Activated CD4-positive, alpha-beta T cell treated with anti-CD3 and anti-CD28 coated beads for 4 hours (primary cell): ENCODE data around the gene PRSS35.
"Not testable (repeated sequence)": the region's sequence is repeated elsewhere in the genome, so short reads cannot be mapped to it uniquely, and the experiment has no call there.

Source experiments
- DNase-seq, 2 donors: peaks; one replicate each; pipeline ENCODE4 v3.0.0-alpha.2; 2020

PRSS35 gene, protein sequence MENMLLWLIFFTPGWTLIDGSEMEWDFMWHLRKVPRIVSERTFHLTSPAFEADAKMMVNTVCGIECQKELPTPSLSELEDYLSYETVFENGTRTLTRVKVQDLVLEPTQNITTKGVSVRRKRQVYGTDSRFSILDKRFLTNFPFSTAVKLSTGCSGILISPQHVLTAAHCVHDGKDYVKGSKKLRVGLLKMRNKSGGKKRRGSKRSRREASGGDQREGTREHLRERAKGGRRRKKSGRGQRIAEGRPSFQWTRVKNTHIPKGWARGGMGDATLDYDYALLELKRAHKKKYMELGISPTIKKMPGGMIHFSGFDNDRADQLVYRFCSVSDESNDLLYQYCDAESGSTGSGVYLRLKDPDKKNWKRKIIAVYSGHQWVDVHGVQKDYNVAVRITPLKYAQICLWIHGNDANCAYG

DNA sequence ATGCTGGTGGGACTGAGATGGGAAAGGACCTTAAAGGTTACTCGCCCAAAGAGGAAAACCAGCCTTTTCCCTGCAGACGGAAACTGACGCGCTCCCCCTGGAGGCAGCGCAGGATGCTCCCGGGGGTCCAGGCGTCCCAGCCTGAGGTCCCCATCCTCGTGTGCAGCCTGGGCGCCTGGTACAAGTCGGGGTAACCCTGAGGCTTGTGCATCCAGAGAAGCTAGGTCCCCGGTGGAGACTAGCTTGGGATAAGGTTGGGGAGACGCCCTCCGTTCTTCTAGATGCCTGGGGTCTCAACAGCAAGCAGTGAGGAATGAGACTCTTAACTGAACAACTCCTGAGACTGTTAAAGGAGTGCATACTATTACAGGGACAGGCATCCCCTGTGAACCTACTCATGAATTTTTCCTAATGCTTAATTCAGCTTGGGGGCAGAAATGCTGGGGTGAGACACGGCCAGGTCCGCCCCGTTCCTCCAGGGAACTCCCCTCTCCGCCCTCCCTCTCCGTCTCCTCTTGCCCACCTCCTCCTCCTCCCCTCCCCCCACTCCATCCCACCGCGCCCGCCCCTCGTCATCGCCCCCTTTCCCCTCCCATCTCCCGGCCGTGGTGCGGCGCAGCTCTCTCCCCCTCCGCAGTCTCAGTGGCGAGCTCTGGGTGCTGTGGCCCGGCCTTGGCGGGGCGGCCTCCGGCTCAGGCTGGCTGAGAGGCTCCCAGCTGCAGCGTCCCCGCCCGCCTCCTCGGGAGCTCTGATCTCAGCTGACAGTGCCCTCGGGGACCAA lies at the start of gene PRSS35:
Gene PRSS35 (plus strand): TSS at position 634 of the 781 bp plus-strand sequence. CDS start 10,908 bp downstream, outside the sequence.
- DNase-seq, result no peak

DNA sequence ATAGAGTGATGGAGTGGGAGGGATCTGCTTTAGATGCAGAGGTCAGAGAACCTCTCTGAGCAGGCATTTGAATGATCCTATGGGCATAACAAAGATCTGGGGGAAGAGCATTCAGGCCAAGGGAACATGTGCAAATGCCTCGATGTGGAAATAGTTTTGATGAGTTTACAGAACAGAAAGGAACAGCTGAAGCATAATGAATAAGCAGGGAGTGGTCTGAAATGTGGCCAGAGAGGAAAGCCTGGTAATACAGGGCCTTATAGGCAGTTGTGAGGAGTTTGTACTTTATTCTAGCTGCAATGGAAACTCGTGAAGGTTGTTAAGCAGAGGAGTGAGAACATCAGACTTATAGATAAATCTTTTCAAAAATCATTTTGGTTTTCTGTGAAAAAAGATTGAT lies 48.4 kb upstream of the PRSS35 start:
- DNase-seq, result no peak

DNA sequence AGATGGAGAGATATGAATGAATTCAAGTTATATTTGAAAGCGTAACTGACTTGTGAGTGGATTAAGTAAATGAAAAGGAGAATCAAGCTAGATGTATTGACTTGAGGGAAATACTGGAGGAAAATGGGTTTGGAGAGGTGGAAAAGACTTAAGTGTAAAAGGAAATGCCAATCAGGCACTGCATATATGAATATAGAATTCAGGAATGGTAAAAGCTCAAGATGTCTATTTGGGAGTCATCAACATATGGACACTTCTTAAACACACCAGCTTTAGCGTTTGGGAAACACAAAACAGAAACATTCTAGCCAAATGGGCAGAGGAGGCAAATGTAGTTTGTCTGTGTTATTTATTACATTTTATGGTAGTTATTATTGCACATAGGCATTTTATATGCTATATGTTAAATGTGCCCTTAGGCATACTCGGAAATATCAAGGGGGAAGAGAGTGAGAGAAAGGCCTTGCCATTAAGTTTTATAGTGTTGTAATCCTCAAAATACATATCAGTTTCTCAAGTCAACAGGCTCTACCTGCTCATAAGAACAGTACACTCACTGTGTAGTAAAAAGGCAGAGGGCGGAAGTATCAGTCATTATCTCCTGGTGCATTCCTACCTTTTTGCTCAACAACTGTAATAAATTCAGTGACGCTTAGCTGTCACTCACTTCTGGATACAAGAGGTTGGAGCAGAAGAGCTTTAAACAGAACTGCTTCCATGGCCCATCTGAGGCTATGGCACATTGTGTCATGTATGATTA lies 47.8 kb upstream of the PRSS35 start:
- DNase-seq, result no peak

DNA sequence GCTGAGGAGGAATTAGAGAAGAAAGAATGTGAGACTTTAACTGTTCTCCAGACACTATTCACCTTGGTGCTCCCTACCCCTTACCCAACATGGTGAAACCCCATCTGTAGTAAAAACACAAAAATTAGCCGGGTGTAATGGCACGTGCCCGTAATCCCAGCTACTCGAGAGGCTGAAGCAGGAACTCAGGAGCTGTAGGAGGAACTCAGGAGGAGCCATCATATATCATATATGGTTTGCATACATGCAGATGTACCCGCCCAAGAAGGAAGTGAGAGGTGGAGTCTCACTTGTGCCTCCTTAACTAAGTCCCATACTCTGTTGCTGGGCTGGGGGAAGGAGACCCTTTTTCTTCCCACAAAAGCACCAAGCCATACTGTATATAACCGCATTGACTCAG lies 46.0 kb upstream of the PRSS35 start:
- no peak for DNase-seq

DNA sequence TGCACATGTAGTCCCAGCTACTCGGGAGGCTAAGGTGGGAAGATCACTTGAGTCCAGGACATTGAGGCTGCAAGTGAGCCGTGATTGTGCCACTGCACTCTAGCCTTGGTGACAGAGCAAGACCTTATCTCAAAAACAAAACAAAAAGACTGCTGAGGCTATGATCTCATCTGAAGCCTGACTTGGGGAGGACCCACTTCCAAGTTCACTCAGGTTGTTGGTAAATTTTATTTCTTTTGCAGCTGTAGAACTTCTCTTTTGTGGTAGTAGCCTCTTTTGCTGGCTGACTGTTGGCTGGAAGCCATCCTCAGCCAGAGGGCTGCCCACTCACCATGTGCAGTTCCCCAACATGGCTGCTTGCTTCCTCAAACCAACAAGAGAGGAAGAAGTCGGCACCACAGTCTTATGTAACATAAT lies 44.7 kb upstream of the PRSS35 start:
- DNase-seq, result no peak

DNA sequence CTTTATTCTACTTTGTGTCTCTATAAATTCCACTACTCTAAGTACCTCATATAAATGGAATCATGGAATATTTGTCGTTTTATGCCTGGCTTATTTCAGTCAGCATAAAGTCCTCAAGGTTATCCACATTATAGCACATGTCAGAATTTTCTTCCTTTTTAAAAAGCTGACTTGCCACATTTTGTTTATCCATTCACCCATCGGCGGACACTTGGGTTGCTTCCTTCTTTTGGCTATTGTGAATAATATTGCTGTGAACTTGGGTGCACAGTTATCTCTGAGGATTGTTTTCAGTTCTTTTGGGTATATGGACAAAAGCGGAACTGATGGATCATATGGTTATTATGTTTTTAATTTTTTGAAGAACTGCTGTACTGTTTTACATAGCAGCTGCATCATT lies 42.3 kb upstream of the PRSS35 start:
- no peak for DNase-seq

DNA sequence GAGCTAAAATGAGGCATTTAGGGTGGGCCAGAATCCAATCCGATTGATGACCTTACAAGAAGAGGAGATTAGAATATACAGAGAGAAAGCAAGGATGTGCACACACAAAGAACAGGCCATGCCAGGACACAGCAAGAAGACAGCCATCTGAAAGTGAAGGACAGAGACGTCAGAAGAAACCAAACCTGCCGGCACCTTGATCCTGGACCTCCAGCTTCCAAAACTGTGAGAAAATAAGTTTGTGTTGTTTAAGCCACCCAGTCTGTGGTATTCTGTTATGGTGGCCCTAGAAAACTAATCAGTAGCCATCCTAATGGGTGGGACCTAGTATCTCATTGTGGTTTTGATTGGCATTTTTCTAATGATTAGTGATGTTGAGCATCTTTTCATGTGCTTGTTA lies 41.7 kb upstream of the PRSS35 start:
- no peak for DNase-seq

DNA sequence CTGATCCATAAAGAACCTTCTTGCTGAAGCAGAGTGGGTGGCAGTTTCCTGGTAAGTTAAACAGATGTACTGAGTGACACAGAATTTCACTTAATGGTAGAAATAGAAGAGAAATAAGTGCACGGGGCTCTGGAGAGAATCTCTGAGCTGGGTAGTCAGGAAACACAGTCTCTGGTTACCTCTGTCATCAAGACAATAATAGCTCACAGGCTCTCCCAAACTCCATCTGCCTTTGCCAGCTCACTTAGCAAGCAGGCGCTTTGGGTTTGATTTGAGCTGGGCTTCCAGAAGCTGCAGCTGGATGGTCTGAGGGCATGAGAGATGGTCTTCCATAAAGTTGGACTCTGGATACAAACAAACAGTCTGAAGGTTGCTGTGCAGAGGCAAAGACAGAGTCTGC lies 39.6 kb upstream of the PRSS35 start:
- DNase-seq, result no peak

DNA sequence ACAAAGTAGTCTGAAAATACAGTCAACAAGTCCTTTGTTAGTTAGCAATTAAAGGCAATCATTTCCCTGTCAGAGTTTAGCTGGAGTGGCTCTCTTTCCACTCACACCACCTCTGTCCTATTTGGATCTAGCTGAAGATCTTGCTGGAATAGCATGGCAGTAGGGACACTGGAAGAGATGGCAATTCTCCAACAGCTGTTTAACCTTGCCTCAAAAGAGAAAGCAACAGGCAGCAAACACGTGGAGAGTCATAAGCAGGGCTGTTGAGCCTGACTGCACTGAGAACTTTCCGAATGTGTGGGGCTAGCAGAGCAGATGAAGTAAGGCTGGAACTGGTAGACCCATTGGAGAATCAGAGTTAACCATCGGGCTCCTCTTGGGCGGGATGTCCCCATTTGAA lies 38.0 kb upstream of the PRSS35 start:
- DNase-seq, result no peak

DNA sequence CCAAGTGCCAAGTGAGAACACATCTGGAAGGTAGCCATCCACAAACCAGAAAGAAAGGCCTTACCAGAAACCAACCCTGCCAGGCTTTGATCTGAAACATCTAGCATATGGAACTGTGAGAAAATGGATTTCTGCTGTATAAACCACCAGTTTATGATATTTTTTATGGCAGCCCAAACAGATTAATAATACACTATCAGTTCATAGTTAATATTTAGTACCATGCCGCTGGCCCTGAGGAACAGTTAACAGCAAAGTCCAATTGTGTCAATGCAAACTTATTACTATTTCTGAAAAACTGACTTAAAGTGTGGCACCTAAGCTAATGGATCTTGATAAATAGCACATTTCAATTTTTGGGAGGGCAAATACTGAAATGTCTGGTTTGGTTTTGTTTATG lies 35.4 kb upstream of the PRSS35 start:
- DNase-seq, result no peak

DNA sequence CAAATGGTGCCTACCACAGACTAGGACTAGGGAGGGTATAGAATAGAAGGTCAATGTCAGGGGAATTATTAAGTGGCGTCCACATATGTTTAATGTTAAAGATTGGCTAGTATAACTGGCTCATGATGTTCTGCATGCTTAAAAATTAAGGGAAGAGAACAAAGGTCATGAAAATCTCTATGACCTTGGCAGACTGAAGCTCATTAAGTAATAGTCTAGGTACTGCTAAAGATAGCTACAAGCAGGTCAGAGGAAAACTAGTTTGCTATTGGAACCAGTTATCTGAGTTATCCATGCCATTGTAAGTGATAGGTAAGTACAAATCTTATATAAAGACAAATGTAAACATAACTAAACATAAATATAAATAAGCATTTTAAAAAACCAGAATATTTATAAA lies 32.9 kb upstream of the PRSS35 start:
- no peak for DNase-seq

DNA sequence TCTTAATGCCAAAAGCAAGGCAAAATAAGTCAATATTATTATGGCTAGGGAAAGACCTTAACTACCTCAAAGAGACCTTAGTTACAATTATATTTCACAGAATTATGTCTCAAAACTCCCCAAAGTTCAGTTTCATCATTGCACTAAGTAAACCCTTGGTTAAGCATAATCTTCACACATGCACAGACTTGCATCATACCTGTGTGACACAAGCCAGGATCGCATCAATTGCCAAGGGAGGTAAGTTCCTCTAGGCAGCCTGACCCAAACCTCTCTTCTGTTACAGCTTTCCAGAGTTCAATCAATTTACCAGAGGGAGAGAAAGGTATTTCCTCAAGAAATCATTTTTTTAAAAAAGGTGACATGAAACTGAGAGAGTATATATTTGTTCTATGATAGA lies 31.9 kb upstream of the PRSS35 start:
- no peak for DNase-seq

DNA sequence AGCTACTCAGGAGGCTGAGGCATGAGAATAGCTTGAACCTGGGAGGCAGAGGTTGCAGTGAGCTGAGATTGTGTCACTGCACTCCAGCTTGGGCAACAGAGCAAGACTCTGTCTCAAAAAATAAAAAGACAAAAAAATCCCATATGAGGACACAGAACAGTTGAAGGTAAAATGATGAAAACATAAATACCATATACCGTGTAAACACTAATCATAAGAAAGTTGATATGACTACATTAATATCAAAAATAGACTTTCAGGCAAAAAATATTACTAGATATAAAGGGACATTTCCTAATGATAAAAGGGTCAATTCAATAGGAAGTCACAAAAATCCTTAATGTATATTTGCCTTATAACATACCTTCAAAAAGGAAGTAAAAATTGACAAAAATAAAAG lies 30.4 kb upstream of the PRSS35 start:
- DNase-seq, result not testable (repeated sequence)

DNA sequence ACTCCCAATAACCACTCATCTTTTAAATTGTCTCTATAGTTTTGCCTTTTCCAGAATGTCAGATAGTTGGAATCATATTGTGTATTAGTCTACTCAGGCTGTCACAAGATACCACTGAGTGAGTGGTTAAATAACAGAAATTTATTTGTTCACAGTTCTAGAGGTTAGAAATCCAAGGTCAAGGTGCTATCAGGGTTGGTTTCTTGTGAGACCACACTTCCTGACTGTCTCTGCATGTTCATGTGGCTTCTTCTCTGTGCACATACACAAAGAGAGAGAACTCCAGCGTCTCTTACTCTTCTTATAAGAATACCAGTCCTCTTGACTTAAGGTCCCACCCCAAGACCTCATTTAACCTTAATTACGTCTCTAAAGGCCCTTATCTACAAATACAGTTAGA lies 23.9 kb upstream of the PRSS35 start:
- no peak for DNase-seq

DNA sequence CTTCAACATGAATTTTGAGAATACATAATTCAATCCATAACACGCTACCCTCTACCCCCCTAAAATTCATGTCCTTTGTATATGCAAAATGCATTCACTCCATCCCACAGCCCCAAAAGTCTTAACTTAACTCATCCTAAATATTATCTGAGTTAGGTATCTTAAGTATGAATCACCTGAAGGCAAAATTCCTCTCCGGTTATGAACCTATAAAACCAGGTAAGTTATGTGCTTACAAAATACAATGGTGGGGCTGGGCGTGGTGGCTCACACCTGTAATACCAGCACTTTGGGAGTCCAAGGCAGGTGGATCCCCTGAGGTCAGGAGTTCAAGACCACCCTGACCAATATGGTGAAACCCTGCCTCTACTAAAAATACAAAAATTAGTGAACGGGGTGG lies 23.5 kb upstream of the PRSS35 start:
- no peak for DNase-seq

DNA sequence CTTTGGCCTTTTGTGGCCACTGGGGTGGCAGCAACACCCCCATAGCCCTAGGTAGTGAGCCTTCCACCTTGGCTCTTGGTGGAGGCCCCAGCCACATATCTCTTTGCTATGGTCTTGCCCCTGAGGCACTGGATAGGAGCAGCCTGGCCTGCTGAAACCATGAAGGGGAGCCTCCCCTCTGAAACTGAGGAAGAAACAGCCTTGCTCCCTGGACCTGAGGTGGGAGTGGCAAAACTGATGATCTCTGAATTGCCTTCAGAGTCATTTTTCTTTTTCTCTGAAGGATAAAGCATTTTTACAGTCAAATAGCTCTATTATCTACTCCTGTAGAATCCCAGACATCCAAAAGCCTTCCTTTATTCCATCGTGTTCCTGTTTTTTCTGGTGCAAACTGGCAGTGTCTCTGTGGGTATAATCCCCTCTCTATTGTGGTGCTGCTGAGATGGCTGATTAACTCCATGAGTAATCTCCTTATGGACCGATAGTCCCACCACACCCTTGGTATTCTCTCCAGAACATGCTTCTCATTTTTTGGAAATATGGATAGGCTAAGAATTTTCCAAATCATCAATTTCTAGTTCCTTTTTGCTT lies 22.0 kb upstream of the PRSS35 start:
- DNase-seq, result no peak

DNA sequence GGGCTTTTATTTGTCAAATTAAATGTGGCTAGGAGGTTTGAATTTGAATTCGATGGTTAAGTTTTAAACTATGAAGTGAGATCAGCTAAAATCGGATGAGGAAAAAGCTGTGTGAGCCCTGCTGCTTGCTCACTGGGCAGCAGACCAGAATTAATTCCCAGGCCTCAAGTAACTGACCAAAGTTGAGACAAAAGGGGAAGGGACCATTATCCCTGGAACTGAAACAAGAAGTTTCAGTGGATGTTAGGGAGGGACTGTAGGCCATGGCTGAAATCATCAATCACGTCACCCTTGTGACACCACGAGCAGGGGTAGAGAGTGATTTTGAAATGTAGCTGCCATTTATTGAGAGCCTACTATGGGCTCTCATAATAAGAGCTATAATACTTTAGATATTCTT lies 7.0 kb upstream of the PRSS35 start:
- no peak for DNase-seq

DNA sequence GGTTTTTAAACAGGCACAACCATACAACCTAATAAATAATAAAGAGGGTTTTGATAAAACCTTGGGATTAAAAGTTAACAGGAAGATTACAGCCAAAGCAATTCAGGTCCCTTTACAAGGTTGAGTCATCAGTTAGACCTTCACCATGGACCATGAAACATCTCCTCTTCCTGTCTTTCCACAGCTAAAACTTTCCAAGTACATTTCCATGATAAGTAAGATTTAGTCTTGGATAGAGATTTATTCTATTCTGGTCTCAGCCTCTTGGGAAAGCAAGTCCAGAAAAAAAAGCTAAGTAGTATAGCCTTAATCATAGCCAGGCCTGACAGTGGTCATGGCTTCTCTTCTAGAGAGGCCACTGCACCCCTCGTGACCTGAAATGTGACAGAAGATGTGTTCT lies 2.9 kb upstream of the PRSS35 start:
- no peak for DNase-seq

DNA sequence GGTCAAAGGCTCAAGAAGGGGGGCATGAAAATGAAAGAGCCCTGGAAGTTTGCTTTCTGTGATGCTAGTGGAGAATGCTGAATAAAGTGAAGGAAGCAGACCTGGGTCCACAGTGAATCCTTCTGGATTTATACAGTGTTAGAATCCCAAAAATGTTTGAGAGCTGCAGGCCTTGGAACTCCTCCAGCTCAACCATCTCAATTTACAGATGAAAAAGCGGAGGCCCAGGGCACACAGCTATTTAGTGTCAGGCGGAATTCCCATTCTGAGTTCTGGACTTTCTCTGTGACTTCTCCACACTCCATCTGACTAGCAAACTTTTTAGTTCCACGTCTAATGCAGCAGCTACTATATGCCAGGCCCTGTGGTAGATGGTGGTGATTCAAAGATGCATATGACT lies 1.5 kb upstream of the PRSS35 start:
- DNase-seq, result no peak

DNA sequence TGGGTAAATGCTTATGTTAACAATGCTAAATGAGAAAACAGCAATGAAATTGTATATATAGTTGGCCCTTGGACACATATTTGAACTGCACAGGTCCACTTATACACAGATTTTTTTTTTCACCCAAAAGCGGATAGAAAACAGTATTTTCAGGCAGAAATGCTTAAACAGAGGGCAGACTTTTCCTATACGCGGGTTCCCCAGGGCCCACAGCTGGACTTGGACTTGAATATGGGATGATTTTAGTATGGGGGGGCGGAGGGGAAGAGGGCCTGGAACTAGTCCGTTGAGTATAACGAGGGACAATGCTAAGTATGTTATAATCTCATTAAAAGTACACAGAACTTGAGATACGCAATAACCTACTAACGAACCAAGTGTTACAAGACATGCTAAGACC lies 1.1 kb upstream of the PRSS35 start:
- no peak for DNase-seq

DNA sequence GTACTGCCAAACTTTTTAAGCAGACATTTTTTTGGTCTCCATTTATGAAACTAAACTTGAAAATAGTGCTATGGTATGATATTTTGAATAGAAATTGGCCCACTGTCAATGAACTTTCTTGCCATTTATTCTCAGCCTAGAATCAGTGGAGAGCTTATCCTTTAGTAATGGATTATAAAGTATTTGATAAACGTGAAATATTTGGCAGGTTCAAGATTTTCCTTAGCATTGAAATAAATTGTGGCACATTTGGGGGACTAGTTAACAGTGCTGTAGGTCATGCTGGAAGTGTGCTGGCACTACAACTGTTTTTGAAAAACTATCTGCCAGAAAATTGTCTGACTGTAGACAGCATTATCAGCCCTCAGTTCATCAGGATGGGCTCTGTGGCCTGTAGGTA lies 2.1 kb downstream of the PRSS35 start:
- DNase-seq, result no peak

DNA sequence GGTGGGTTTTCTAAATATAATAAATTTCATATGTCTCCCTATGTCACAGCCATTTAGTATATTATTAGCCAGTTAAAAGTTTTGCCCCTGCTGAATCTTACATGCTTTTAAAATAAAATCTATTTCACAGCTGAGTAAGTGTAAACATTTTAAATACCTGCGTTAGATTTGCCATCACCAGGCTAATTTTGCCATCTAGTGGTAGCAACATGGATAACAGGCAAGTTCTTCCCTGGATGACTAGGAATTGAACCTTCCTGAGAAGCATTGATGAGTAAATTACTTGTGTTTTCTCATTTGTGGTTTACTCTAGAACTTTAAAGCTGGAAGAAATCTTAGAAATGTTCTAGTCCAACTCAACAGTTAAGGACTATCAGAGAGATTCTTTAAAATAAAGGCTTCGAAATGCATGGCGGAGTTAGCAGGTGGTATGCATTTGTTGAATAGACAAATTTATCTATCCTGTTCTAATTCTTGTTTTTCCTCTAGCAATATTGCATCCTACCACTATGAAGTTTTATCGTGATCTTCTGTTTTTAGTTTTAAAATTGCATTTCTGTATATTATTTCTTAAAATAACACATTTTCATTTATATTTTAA lies 2.6 kb downstream of the PRSS35 start:
- peak in 1 of 2 donors; percentile 24 for DNase-seq

DNA sequence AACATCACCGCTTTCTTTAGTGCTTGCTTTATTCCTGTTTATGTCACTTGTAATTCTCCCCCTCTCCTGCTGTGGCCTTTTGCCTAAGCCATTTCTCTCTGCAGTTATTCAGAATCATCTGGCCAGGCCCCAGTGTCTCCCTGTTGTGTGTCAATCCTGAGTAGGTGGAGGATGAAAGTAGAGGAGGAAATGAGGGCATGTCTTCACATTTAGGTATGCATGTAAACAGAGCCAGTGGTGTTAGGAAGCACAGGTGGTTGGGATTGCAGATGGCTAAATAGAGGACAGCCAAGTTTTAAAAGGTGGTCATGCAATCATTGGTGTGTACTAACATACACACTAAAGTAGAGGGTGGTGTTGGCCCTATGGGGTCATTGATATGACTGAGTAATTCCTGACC lies 5.2 kb downstream of the PRSS35 start:
- DNase-seq, result no peak
